CD4-positive, alpha-beta T cell (primary cell): Measurements from ENCODE around the gene LRRC42. TPM values are rescaled to one million over a fixed set of nuclear protein-coding genes. Genes with fewer than 3 reads are reported as not detected.

ENCODE experiments used
- ATAC-seq: fragments of 200-7000 bp; cut with Tn5 transposase; one replicate; pipeline ENCODE4 v1.10.0; 2022; ENCODE audit warnings: mild to moderate bottlenecking; ENCODE audit not compliant: poor library complexity
- CTCF ChIA-PET: fragments of 350-600 bp; sonication (Branson Sonifier 250); formaldehyde crosslinking; loops from one replicate; lab custom pipeline; 2021; ENCODE audit warnings: antibody characterized with exemption, inconsistent platforms; lab: Charles Lee
- POLR2A ChIA-PET: fragments of 350-600 bp; sonication (Branson Sonifier 250); formaldehyde crosslinking; loops from one replicate; lab custom pipeline; 2021; ENCODE audit warnings: antibody characterized with exemption, inconsistent platforms; lab: Charles Lee
- DNase-seq, 14 experiments: peaks; one replicate each; pipeline ENCODE4 v3.0.0-alpha.2; 2013 to 2020; ENCODE audit warnings: mixed read lengths in 2 of 14
- H3K27ac ChIP-seq, 2 donors: one replicate each; pipeline versions ENCODE4 v1.5.1 to v1.7.0; 2013; ENCODE audit warnings: low read length in 2 of 2, low read depth in 1 of 2, mild to moderate bottlenecking in 1 of 2
- H3K27me3 ChIP-seq, 2 experiments: 1 replicate in 1 of 2; 2 replicates in 1 of 2; pipeline versions ENCODE4 v1.6.1 to v1.7.0; 2013; ENCODE audit warnings: low read length in 2 of 2, control low read depth in 1 of 2, mild to moderate bottlenecking in 1 of 2, moderate library complexity in 1 of 2; ENCODE audit not compliant: insufficient read depth in 2 of 2, control insufficient read depth in 1 of 2
- H3K36me3 ChIP-seq: one replicate; pipeline ENCODE4 v1.6.1; 2013; ENCODE audit warnings: low read length, control low read depth; ENCODE audit not compliant: insufficient read depth
- H3K4me1 ChIP-seq: one replicate; pipeline ENCODE4 v1.6.1; 2013; ENCODE audit warnings: low read length, control low read depth; ENCODE audit not compliant: insufficient read depth
- H3K4me3 ChIP-seq: one replicate; pipeline ENCODE4 v1.5.1; 2013; ENCODE audit warnings: mild to moderate bottlenecking, low read length, moderate library complexity
- H3K9me3 ChIP-seq, 2 experiments: 1 replicate in 1 of 2; 2 replicates in 1 of 2; pipeline versions ENCODE4 v1.6.1 to v1.7.0; 2013; ENCODE audit warnings: low read length in 2 of 2, mild to moderate bottlenecking in 2 of 2, control low read depth in 1 of 2, moderate library complexity in 1 of 2; ENCODE audit not compliant: control insufficient read depth in 1 of 2, insufficient read depth in 1 of 2
- H3K27ac Mint-ChIP-seq: one replicate; pipeline ENCODE4 v1.8.0; 2020; ENCODE audit warnings: mixed read lengths
- H3K27me3 Mint-ChIP-seq: one replicate; pipeline ENCODE4 v1.8.0; 2021; ENCODE audit warnings: mixed read lengths
- H3K36me3 Mint-ChIP-seq: one replicate; pipeline ENCODE4 v1.8.0; 2021; ENCODE audit warnings: low read depth, mixed read lengths
- H3K4me1 Mint-ChIP-seq: one replicate; pipeline ENCODE4 v1.8.0; 2021; ENCODE audit warnings: low read depth, mixed read lengths
- H3K4me3 Mint-ChIP-seq: one replicate; pipeline ENCODE4 v1.8.0; 2020; ENCODE audit warnings: mild to moderate bottlenecking, mixed read lengths
- H3K9me3 Mint-ChIP-seq: one replicate; pipeline ENCODE4 v1.8.0; 2020; ENCODE audit warnings: mixed read lengths
- intact Hi-C, 2 experiments: fragments of 100-400 bp; cut with DNase I in 1 of 2; cut with micrococcal nuclease in 1 of 2; formaldehyde crosslinking; loops; one replicate each; pipeline versions ENCODE4 v1.15.1 to v1.9.0; 2023 to 2025; cut with DNase I, micrococcal nuclease
- total RNA-seq, 174 experiments: library from RNA in 2 of 174; stranded (reverse) in 2 of 174; gene quantifications; one replicate each; pipeline ENCODE4 v1.2.3 and lab custom pipeline; 2021 to 2026
- TF ChIP-seq, protein P1 (sequence below): fragments of 200-600 bp; IDR thresholded peaks from one replicate; pipeline ENCODE4 v1.8.0; 2022; ENCODE audit warnings: antibody characterized with exemption, mild to moderate bottlenecking

Gene LRRC42
- total RNA-seq, 2 experiments from 2014 or later = 3.9 to 5.0 TPM

DNA sequence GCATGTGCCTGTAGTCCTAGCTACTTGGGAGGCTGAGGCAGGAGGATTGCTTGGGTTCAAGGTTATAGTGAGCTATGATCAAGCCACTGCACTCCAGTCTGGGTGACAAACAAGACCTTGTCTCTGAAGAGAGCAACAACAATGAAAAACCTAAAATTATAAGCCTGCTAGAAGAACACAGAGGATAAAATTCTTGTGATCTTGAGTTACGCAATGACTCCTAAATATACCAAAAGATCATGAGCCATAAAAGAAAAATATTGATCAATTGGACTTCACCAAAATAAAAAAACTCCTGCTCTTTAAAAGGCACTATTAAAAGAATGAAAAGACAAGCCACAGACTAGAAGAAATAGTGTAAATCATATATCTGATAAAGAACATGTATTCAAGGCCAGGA lies 49.5 kb downstream of the LRRC42 start:
- no peak for ATAC-seq
- H3K27ac Mint-ChIP-seq = no peak overlapping the region

DNA sequence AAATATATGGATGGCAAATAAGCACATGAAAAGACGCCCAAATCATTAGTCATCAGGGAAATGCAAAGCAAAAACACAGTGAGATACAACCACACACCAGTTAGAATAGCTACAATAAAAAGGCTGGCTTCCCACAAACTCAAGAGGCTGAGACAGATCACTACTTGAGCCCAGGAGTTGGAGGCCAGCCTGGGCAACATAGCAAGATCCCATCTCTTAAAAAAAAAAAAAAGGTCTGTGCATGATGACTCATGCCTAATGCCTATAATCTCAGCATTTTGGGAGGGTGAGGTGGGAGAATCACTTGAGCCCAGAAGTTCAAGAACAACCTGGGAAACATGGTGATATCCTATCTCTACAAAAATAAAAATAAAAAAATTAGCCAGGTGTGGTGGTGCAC lies 52.1 kb downstream of the LRRC42 start:
- Histone ChIP-seq H3K9me3 (no peaks in the 10 kb centered on the region), H3K4me3 (no peak overlapping the region), H3K36me3 (no peaks in the 10 kb centered on the region), H3K27ac (no peak overlapping the region), H3K4me1 (no peaks in the 10 kb centered on the region), H3K27me3 (no peaks in the 10 kb centered on the region)
- POLR2A ChIA-PET = no interaction called here
- H3K36me3 Mint-ChIP-seq = no peaks in the 10 kb centered on the region
- DNase-seq = no peak
- H3K27me3 Mint-ChIP-seq = no peaks in the 10 kb centered on the region
- H3K27ac Mint-ChIP-seq = no peak overlapping the region
- H3K9me3 Mint-ChIP-seq = no peaks in the 10 kb centered on the region
- H3K4me3 Mint-ChIP-seq = no peak overlapping the region
- TF ChIP-seq, protein P1, sequence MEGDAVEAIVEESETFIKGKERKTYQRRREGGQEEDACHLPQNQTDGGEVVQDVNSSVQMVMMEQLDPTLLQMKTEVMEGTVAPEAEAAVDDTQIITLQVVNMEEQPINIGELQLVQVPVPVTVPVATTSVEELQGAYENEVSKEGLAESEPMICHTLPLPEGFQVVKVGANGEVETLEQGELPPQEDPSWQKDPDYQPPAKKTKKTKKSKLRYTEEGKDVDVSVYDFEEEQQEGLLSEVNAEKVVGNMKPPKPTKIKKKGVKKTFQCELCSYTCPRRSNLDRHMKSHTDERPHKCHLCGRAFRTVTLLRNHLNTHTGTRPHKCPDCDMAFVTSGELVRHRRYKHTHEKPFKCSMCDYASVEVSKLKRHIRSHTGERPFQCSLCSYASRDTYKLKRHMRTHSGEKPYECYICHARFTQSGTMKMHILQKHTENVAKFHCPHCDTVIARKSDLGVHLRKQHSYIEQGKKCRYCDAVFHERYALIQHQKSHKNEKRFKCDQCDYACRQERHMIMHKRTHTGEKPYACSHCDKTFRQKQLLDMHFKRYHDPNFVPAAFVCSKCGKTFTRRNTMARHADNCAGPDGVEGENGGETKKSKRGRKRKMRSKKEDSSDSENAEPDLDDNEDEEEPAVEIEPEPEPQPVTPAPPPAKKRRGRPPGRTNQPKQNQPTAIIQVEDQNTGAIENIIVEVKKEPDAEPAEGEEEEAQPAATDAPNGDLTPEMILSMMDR = no peak
- CTCF ChIA-PET = no interaction called here
- no peaks in the 10 kb centered on the region for H3K4me1 Mint-ChIP-seq
- no peak for ATAC-seq
- intact Hi-C loops = no loop called here

More for the DNA sequence above, 49.5 kb downstream of the LRRC42 start:
- Histone ChIP-seq H3K9me3 (peaks cover 0 to 18% of the 10 kb centered on the region in 2 experiments), H3K36me3 (no peaks in the 10 kb centered on the region), H3K27me3 (no peaks in the 10 kb centered on the region), H3K27ac (no peak overlapping the region), H3K4me1 (no peaks in the 10 kb centered on the region), H3K4me3 (no peak overlapping the region)
- TF ChIP-seq, protein P1 = no peak
- no peaks in the 10 kb centered on the region for H3K9me3 Mint-ChIP-seq
- intact Hi-C loops = no loop called here
- no peaks in the 10 kb centered on the region for H3K4me1 Mint-ChIP-seq
- H3K27me3 Mint-ChIP-seq = no peaks in the 10 kb centered on the region
- H3K36me3 Mint-ChIP-seq = no peaks in the 10 kb centered on the region
- ChIA-PET POLR2A (no interaction called here), CTCF (no interaction called here)
- H3K4me3 Mint-ChIP-seq = no peak overlapping the region
- DNase-seq = no peak

DNA sequence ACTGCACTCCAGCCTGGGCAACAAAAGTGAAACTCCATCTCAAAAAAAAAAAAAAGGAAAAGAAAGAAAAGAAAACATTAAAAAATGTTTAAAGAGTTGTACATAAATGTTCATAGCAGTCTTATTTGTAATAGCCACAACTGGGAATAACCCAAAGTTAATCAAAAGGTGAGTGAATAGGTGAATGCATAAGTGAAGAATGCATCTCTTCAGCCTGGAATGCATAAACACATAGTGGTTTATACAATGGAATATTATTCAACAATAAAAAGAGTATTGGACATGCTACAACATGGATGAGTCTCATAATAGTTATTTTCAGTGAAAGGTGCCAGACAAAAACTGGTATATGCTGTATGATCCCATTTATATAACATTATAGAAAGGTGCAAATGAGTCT lies 53.8 kb downstream of the LRRC42 start:
- H3K27ac Mint-ChIP-seq = no peak overlapping the region
- POLR2A ChIA-PET = no interaction called here

More for the DNA sequence above, 53.8 kb downstream of the LRRC42 start:
- no peak for DNase-seq
- ATAC-seq = no peak
- Mint-ChIP-seq H3K4me3 (no peak overlapping the region), H3K36me3 (no peaks in the 10 kb centered on the region), H3K4me1 (no peaks in the 10 kb centered on the region), H3K9me3 (no peaks in the 10 kb centered on the region), H3K27me3 (no peaks in the 10 kb centered on the region)
- H3K9me3 ChIP-seq = peaks cover 0 to 6% of the 10 kb centered on the region in 2 experiments
- no peaks in the 10 kb centered on the region for H3K36me3 ChIP-seq
- CTCF ChIA-PET = no interaction called here
- no peak overlapping the region for H3K4me3 ChIP-seq
- intact Hi-C loops = no loop called here
- H3K27me3 ChIP-seq = no peaks in the 10 kb centered on the region
- TF ChIP-seq, protein P1 = no peak
- H3K4me1 ChIP-seq = no peaks in the 10 kb centered on the region
- H3K27ac ChIP-seq = no peak overlapping the region
